Left cardiac atrium (tissue), 4 donors: ENCODE measurements around the gene NTM. TPM values are rescaled to one million over a fixed set of nuclear protein-coding genes. Genes with fewer than 3 reads are reported as not detected.

ENCODE experiments used
- ATAC-seq, 2 donors: fragments of 200-7000 bp; cut with Tn5 transposase; one replicate each; pipeline ENCODE4 v1.9.1; 2020; ENCODE audit warnings: mild to moderate bottlenecking in 2 of 2, moderate library complexity in 2 of 2
- DNase-seq: peaks from one replicate; pipeline ENCODE4 v3.0.0-alpha.2; 2020
- intact Hi-C, 2 donors: fragments of 100-400 bp; cut with DNase I; formaldehyde crosslinking; loops; one replicate each; pipeline versions ENCODE4 v1.14.1 to v1.15.1; 2022 to 2023
- total RNA-seq, 2 donors: library from RNA; stranded (reverse); fragmentation: NEBNext Ultra II Directional; extraction: Animal tissue kit (Norgen Biotek cat#: 25700); gene quantifications; one replicate each; pipeline ENCODE4 v1.2.1, GENCODE V29; 2021
- donor health status: DM: no; HTN: yes; CAD: no.
- donor health status: DM: no; HTN: yes; CAD: no; lungs with severe emphysema.
- donor health status: DM: yes; HTN: yes; CAD: no.
- donor health status: Dilated cardiomyopathy.

The NTM gene
- total RNA-seq, 2 donors from 2014 or later: 21.5 to 37.4 TPM

DNA sequence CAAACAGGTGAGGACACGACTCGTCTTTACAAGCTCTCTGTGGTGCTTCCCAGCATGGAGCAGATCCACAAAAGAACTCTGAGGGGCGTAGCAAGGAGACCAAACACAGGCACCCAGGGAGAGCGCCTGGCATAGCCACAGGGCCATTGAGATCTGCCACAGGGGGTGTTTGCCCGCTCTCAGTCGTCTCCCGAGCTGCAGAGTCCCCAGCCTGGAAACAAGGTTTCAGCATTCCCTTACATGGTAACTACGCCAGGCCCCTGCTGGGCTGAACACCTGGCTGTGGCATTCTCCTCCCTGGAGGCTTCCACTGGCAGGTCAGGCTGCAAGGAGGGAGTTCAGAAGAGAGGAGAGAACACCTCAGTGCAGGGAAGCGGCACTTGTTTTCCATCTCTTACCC, 962.1 kb downstream of the NTM start:
- intact Hi-C loops: loop anchor here in 1 of 2 donors (10.0 kb wide), 1 partner anchor 468 kb away; no protein-coding TSS in a partner anchor
- no peak for DNase-seq
- no peak for ATAC-seq

DNA sequence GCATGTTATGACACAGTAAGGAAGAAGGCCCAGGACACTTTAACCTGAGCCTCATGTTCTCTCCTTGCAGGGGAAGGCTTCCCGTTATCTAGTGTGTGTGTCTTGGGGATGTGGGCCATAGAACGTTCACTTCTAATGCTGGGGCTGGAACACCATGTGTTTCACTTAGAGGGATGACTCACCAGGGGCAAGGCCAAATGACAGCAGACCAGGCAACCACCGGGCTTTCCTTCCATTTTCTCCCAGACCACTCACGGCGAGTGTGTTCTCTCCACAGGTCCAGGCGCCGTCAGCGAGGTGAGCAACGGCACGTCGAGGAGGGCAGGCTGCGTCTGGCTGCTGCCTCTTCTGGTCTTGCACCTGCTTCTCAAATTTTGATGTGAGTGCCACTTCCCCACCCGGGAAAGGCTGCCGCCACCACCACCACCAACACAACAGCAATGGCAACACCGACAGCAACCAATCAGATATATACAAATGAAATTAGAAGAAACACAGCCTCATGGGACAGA, 964.4 kb downstream of the NTM start:
- no peak for DNase-seq
- no peak for ATAC-seq
- intact Hi-C loops: loop anchor here in 1 of 2 donors (10.0 kb wide), 1 partner anchor 470 kb away; no protein-coding TSS in a partner anchor

DNA sequence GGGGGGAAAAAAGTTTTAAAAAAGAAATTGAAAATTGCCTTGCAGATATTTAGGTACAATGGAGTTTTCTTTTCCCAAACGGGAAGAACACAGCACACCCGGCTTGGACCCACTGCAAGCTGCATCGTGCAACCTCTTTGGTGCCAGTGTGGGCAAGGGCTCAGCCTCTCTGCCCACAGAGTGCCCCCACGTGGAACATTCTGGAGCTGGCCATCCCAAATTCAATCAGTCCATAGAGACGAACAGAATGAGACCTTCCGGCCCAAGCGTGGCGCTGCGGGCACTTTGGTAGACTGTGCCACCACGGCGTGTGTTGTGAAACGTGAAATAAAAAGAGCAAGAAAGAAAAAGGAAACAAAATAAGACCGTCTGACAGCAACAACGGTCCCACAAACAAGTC, 964.9 kb downstream of the NTM start:
- intact Hi-C loops: loop anchor here in 1 of 2 donors (10.0 kb wide), 1 partner anchor 471 kb away; no protein-coding TSS in a partner anchor
- DNase-seq: no peak
- no peak for ATAC-seq

DNA sequence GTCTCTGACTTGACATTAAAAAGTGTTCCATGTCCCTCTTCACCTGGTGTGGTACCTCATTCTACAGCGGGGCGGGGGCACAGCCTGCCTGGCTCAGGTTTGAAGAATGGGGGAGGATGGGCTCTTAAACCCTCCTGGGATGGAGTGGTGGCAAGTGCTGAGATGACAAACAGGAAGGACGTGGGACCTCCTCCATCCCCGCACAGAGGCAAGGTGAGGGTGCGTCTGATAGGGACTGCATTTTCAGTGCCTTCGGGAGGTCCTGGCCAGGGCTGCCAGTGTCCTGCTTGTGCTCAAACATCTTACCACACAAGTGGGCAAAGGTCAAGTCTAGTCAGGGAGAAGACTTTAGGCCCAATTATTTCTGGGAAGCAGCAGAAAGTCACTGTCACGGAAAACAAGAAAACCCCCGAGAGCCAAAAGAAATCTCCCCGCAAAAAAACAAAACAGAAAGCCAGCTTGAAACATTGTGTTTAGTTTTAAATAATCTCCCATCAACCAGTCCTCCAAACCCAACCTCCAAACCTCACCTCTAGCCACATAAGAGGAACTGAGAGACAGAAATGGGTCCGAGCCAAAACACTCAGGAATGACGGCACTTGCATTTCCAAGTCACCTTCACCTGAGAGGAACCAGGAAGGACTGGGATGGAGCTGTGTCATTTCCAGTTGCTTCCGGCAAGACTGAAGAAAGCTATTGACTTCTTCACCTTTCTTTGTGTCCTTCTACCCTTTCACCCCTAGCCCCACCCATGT, 966.5 kb downstream of the NTM start:
- DNase-seq (no peak), ATAC-seq (no peak)
- intact Hi-C loops: loop anchor here in 1 of 2 donors (10.0 kb wide), 1 partner anchor 472 kb away; no protein-coding TSS in a partner anchor

DNA sequence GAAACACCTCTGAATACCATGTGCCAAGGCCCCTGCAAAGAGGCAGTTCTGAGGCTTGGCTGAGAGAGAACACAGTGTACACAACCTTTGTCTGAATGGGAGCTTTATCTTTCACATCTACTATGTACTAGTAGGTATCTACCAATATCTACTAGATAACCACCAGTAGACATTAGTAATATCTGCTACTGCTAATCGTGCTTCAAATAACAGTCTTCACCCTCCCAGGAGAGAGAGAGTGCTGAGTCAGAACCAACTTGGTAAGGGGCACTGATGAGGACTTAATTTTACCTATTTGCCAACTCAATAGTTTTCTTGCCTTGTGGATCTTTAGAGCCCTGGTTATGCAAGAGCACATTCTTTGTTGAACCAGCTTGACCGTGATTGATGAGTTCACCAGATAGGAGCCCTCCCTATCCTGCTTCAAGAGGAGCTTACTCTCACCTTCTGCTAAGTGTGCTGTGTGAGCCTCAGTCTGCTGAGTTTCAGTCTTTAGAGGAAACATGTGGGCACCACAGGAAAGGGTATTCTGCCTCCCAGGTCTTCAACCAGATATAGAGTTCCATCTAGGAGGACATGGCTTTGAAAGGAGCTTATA, 967.5 kb downstream of the NTM start:
- DNase-seq (no peak), ATAC-seq (peak; percentile 34 to 73)
- intact Hi-C loops: loop anchor here in 1 of 2 donors (10.0 kb wide), 1 partner anchor 473 kb away; no protein-coding TSS in a partner anchor

DNA sequence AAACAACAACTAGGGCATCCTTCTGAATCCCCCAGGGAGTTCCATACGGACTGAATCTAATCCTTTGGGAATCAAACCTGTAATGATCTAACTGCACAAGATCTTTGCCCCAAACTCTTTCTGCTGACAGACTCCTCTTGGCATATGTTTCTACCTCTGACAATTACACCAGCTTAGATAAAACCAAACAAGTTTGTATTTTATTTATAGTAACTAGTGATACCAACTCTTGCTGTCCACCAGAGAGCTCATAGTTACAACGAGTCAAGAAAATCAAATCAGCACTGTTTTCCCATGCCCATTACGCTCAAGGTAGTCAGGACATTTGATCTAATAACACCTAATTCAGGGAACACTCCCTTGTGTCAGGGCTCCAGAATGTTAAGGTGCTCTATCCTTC, 972.0 kb downstream of the NTM start:
- ATAC-seq: peak in 1 of 2 donors; percentile 23
- intact Hi-C loops: no loop called here
- no peak for DNase-seq

DNA sequence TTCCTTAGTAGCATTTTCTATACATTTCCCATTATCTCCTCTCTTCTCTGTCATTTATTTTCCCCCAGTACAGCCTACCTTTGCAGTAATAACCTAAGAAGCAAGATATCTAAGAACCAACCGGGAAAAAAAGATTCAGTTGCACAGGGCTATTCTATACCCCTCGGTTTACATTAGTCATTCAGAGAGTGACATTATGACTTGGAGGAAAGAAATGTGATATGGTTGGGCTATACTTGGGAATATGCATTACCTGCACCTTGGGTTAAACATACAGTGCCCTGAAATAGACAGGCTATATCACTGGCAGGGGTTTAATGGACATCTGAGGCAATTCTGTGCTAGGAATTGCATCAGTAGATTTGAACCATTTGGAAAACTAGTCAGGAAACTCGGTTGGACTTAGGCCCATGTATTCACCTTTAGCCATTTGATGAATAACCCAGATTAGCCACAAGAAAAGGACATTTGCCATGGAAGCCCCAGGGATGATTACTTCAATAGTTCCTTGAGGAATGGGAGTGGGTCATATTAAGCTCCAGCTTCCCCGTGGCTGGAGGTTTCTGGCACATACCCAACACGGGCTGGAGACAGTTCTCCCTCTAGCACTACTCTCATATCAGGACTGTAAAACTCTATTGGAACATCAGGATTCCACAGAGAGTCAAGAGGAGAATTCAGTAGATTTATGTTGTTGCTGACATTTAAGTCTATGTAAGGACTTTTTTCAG, 973.2 kb downstream of the NTM start:
- ATAC-seq (peak; percentile 44 to 49), DNase-seq (no peak)
- intact Hi-C loops: no loop called here

DNA sequence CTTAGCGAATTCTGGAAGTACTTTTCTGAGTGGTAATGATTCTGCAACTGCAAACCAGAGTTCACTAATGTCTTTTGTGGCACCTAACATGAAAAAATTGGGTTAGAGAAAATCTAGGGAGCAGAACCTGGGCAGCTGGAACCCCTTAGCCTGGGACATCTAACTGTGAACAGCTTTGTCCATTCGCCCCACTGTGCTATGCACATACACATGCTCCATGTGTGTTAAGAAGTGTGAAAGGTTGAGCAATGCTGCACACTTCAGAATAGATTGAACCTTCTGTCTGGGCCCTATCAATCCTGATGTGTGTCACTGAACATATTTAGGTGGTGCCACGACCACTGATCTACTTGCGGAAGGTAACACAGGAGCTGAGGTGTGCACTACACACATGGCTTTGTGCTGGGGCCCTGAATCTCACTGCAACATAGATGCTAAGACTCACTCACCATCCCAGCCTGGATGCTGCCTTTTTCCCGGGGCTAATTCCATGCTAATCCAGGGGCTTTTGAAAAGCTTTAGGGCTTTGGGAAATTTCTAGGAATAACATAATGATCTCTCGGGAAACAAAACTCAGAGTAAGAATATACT, 976.2 kb downstream of the NTM start:
- intact Hi-C loops: no loop called here
- DNase-seq: no peak

DNA sequence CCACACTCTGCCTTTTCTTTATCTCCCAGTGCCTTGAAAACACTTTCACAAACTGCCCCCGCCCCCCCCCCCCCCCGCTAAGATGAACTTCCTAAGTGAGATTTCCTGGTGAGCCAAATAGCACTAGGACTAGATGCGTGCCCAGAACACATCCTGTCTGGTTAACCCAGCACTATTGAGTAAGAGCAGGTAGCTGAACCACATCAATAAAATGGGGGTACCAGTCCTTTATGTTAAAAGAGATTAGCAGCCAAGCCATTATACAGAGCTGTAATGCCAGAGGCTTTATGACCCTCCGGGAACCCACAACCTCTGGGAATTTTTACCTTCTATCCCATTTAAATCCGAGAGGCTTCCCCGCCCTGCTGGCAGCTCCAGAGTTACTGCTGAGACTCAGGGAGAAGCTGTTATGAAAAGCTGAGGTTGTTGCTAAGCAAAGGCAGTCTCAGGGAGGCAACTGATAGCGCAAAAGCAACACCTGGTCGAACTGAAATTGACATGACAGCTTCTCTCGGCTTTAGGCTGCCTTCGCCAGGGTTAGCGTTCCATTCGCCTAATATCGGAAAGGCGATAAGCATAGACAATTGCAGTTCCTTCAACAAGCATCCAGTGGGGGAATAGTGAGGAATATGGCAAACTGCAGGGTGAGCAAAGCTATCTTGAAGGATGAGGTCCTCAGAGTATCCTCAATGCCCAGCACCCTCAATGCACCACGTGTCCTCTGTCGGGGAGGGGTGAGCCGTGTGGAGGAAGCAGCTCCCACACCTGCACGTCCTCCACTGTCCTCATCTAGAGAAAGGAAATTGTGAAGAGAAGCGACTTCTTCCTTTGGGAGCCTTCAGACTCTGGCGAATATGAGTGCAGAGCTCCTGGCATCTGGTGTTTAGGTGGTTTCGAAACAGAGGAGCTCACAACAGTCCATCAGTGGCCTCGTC, 977.0 kb downstream of the NTM start:
- ATAC-seq (no peak), DNase-seq (no peak)
- intact Hi-C loops: no loop called here

More for the DNA sequence above, 976.2 kb downstream of the NTM start:
- ATAC-seq: no peak

DNA sequence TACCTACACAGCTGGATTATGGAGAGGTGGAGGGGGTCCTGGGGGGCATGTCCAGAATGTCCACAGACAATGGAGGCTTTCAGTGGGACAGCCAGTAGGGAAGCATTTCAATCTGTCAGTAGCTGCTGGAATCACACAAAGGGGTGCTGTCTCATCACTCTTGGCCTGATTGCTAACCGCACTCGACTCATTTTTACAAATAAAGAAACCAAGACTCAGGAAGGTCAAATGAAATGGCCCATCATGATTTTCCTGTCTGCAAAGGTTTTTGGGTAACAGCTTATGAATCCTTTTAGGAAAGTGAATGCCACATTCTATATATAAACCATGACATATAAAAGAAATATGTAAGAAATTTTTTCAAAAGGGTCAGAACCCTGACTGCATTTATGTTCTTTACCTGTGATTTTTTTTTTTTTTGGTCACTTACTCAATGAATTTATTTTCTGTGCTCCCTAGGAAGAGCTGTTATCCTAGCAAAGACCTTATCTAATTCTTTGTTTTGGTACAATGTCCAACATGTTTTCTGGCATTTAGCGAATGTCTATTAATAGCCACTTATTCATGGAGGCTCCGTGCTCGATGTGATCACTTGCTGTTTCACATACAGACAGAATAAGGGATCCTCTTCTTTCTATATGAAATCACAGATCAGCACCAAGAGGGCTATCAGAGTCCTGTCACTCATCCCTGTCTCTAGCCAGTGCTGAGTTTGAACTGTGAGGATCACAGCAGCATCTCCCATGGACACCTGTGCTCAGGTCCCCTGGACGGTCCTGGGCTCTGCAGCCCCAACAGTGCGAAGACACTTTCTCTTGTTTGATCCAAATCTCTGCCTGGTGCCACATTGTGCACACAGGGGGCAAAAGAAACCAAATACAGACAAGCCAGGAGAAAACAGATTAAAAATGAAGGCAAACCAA, 979.7 kb downstream of the NTM start:
- intact Hi-C loops: no loop called here
- no peak for DNase-seq
- ATAC-seq: peak in 1 of 2 donors; percentile 26

DNA sequence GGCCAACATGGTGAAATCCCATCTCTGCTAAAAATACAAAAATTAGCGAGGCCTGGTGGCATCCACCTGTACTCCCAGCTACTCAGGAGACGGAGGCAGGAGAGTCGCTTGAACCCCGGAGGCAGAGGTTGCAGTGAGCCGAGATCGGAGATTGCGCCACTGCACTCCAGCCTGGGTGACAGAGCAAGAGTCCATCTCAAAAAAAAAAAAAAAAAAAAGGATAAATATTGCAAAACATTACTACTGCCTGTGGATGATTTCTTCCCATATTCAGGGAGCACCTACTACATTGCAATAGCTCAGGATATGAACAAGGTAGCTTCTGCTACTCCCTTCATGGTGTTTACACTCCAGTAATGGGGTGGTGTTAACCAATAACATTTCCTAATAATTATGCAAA, 980.6 kb downstream of the NTM start:
- ATAC-seq: no peak
- intact Hi-C loops: no loop called here
- DNase-seq: no peak

DNA sequence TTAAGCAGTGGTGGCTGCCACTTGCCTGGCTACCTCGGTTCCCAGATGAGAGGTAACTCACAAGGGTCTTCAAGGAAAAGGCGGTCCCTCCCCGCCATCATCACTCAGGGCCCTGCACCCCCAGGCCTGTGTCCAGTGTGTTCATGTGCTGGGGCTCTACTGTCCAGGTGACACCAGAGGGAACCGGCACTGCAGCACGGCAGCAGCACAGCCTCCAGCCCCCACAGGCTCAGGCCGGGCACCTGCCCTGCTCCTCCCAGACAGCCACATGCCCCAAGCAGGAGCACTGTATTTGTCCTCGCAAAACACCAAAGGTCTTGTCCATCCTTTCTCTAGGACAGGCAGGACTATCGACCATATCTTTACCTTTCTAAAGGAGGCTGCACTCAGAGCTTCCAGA, 982.1 kb downstream of the NTM start:
- ATAC-seq (no peak), DNase-seq (no peak)
- intact Hi-C loops: no loop called here

DNA sequence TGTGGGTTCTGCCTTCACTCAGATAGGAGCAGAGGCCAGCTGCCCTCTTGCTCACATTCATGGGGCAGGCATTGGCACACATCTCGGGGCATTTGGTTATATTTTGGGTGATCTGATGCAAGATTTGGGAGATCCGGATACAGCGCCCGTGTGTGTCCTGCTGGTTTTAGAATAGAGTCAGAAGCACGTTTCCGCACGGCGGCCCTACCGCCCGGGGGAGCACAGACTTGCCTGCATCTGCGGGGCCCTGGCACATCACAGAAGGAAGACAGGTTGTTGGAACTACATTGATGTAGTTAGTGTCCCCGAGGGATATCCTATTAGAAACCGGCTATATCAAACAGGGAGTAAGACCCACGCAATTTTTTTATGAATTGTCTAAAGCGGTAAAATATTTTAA, 982.8 kb downstream of the NTM start:
- no peak for DNase-seq
- no peak for ATAC-seq
- intact Hi-C loops: no loop called here

DNA sequence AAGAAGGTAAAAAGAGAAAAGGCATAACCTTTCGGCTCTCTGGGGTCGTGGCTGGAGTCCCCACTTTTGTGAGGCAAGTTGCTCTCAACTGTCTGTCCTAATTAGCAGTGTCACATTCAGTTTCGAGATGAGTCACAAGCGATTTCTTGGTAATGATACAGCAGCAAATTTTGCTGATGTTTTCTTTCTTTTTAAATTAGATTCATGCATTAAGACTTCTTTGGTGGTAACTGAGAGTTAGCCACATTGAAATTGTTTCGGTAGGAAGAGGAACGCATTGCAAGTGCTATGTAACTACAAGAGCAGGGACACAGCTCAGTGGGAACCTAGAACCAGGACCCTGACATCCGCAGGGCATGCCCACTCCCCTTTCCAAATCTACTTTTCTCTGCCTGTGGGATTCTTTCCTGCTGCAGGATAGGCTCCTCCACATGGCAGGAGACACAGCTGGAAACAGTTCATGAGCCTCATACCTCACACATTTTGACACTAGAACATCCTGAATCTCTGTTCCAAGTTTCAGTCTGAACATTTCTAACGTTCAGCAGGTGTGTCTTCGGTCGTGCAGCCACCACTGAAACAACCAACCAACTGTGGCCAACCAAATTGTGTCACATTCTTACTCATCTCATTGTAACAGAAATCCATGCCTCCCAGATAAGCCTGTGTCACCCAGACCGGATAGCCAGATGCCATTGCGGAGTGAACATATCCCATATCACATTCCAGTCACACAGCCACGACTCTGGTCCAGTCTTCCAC, 987.6 kb downstream of the NTM start:
- intact Hi-C loops: no loop called here
- no peak for ATAC-seq

DNA sequence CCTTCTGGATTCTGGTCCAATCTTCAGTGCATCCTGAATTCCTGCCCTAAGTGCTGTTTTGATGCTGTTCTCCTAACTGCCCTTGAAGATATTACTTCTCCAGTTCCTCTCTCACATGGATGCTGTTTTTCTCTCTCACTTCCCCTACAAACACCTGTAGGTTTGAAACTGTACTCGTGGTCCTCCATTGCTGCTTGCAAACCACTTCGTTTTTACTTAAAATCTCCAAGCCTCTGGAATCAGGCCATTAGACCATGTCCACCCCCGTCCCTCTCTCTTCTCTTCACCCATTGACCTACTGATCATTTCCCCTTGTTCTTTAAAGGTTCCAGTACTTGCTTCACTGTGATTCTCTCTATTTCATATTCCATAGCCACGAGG, 988.1 kb downstream of the NTM start:
- DNase-seq (no peak), ATAC-seq (no peak)
- intact Hi-C loops: no loop called here

More for the DNA sequence above, 987.6 kb downstream of the NTM start:
- no peak for DNase-seq

DNA sequence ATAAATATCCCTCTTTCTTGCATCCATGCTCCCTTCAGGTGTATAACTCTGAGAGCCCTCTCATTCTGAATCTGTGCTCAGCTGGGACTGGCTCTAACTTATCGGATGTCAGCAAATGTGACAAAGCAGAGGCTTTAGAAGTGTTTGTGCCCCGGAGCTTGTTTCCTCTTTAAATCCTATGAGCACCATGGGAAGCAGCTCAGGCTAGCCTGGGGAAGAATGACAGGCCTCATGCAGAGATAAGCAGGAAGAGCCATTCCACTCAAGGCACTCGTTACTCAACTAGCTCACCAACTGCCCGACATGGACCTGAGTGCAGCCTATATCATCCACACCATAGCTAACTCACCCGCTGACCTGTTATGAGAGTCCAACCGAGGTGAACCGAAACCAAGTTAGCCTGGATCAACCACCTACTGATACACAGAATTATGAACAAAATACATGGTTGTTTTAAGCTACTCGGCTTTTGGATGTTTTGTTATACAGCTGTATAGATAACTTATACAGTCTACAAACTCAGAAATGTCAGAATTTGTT, 990.7 kb downstream of the NTM start:
- DNase-seq: no peak
- no peak for ATAC-seq
- intact Hi-C loops: no loop called here
